Activated naive CD4-positive, alpha-beta T cell treated with anti-CD3 and anti-CD28 coated beads for 36 hours (primary cell): ENCODE data around the gene GPC6. TPM values are rescaled to one million over a fixed set of nuclear protein-coding genes. Genes with fewer than 3 reads are reported as not detected.

ENCODE experiments used
- CTCF ChIA-PET: fragments of 350-600 bp; sonication (Branson Sonifier 250); formaldehyde crosslinking; loops from one replicate; lab custom pipeline; 2021; ENCODE audit warnings: antibody characterized with exemption; lab: Charles Lee
- DNase-seq: peaks from one replicate; pipeline ENCODE4 v3.0.0-alpha.2; 2020
- H3K27ac Mint-ChIP-seq: one replicate; pipeline ENCODE4 v1.8.0; 2021; ENCODE audit warnings: mild to moderate bottlenecking, mixed read lengths
- H3K27me3 Mint-ChIP-seq: one replicate; pipeline ENCODE4 v1.8.0; 2021; ENCODE audit warnings: low read depth, mixed read lengths
- H3K36me3 Mint-ChIP-seq: one replicate; pipeline ENCODE4 v1.8.0; 2021; ENCODE audit warnings: low read depth, mixed read lengths
- H3K4me1 Mint-ChIP-seq: one replicate; pipeline ENCODE4 v1.8.0; 2021; ENCODE audit warnings: low read depth, mixed read lengths
- H3K4me3 Mint-ChIP-seq: one replicate; pipeline ENCODE4 v1.8.0; 2021; ENCODE audit warnings: mild to moderate bottlenecking, moderate library complexity, mixed read lengths
- H3K9me3 Mint-ChIP-seq: one replicate; pipeline ENCODE4 v1.8.0; 2021; ENCODE audit warnings: mixed read lengths
- intact Hi-C: fragments of 100-400 bp; cut with micrococcal nuclease; formaldehyde crosslinking; loops from one replicate; pipeline ENCODE4 v1.15.1; 2023
- total RNA-seq, 2 experiments: library from RNA; stranded (reverse); gene quantifications; one replicate each; pipeline ENCODE4 v1.2.3, GENCODE V29; 2021

Gene GPC6
- total RNA-seq, 2 experiments from 2014 or later, result not detected

DNA sequence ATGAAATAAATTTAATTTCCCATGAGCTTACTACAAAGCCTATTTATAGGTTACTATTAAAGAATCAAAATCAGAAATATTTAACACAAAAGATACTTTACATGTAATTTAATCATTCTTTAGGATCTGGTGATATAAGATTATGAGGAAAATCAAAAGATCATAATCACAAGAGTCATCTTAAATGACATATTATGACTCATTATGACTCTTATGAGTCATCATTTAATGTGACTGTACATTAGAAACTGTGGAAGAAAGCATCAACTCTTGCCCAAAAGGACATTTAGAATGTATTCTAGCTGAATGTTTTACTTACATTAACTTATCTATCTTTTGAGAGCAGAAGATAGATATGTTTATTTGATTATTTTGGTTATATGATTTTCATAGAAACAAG lies 794.2 kb downstream of the GPC6 start:
- H3K27ac Mint-ChIP-seq, result no peak overlapping the region
- no peaks in the 10 kb centered on the region for H3K36me3 Mint-ChIP-seq
- no peak overlapping the region for H3K4me3 Mint-ChIP-seq
- intact Hi-C loops, result no loop called here
- H3K27me3 Mint-ChIP-seq, result peaks cover 30% of the 10 kb centered on the region
- CTCF ChIA-PET, result no interaction called here
- no peaks in the 10 kb centered on the region for H3K9me3 Mint-ChIP-seq
- peaks cover 3% of the 10 kb centered on the region for H3K4me1 Mint-ChIP-seq
- DNase-seq, result no peak

DNA sequence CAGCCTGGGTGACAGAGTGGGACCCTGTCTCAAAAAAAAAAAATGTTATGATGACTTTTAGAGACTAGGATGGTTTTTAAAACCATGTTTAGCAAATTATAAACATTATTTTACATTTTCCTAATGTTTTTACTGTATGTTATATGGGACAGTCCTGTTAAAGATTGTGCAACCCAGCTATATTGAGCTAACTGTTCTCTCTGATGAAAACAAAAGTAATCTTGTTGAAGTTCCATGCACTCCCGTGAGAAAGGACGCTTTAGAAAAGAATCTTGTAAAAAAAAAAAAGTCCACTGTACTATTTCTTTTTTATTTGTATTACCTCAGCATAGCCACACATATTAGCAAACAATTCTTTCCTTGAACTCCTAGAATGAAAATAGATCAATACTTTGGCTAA lies 801.6 kb downstream of the GPC6 start:
- H3K9me3 Mint-ChIP-seq, result no peaks in the 10 kb centered on the region
- intact Hi-C loops, result no loop called here
- no peaks in the 10 kb centered on the region for H3K4me1 Mint-ChIP-seq
- H3K36me3 Mint-ChIP-seq, result no peaks in the 10 kb centered on the region
- no peak overlapping the region for H3K27ac Mint-ChIP-seq
- H3K27me3 Mint-ChIP-seq, result peaks cover 5% of the 10 kb centered on the region
- CTCF ChIA-PET, result interaction anchor here (0.6 to 1.2 kb wide), 4 partner anchors 20 to 318 kb away, joined by 3 to 5 read pairs (median 3); no protein-coding TSS in a partner anchor
- DNase-seq, result no peak
- no peak overlapping the region for H3K4me3 Mint-ChIP-seq

DNA sequence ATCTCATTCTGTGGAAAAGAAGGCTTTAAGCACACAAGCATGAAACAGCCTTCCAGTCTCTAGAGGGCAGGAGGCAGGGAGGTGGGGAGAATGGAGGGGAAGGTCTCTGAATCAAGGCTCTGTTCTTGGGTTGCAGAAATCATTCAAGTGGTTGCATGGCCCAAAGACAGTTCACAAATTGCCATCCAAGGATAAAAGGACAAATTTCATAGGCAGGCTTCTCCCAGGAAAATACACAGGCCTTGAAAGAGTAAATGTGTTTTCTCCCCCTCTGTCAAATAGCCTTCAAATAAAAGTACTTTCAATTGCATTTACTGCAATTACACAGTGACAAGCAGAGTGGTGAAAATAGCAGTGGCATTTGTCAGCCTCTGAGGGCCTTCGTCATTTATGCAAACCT lies 802.0 kb downstream of the GPC6 start:
- DNase-seq, result no peak
- no peaks in the 10 kb centered on the region for H3K9me3 Mint-ChIP-seq
- H3K27ac Mint-ChIP-seq, result no peak overlapping the region
- intact Hi-C loops, result no loop called here
- H3K27me3 Mint-ChIP-seq, result peaks cover 5% of the 10 kb centered on the region
- no peaks in the 10 kb centered on the region for H3K4me1 Mint-ChIP-seq
- no peak overlapping the region for H3K4me3 Mint-ChIP-seq
- CTCF ChIA-PET, result interaction anchor here (0.7 to 1.2 kb wide), 2 partner anchors 28 to 317 kb away, joined by 3 to 5 read pairs; no protein-coding TSS in a partner anchor
- no peaks in the 10 kb centered on the region for H3K36me3 Mint-ChIP-seq

DNA sequence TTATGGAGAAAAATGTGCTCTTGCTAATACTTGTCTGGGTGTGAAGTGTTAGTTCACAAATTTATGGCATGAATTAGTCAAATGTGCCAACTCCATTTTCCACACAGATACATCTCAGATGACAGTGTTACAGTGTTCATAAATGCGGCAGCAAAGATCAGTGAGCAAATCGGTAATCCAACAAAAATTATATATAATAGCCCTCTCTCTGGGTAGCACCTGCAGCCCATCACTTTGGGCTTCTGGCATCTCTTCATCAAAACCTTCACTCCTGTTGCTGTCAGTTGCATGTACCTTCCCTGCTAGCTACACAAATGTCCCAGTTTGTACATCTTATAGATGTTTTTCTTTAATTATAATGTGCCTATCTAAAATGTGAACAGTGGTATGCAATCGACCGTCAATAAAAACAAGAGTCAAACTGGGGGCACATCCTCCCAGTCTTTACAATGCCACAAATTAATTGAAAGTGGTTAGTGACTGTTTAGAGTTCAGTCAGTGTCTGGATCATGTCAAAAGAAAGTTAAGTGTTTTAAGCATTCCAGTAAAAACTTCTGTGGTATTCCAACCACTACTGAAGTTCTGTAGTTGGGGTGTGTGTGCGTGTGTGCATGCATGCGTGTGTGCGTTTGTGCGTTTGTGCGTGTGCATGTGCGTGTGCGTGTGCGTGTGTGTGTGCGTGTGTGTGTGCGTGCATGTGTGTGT lies 804.0 kb downstream of the GPC6 start:
- no peak for DNase-seq
- Mint-ChIP-seq H3K27me3 (peaks cover 3% of the 10 kb centered on the region), H3K36me3 (no peaks in the 10 kb centered on the region), H3K27ac (no peak overlapping the region), H3K9me3 (no peaks in the 10 kb centered on the region), H3K4me1 (no peaks in the 10 kb centered on the region), H3K4me3 (no peak overlapping the region)
- CTCF ChIA-PET, result no interaction called here
- intact Hi-C loops, result no loop called here

DNA sequence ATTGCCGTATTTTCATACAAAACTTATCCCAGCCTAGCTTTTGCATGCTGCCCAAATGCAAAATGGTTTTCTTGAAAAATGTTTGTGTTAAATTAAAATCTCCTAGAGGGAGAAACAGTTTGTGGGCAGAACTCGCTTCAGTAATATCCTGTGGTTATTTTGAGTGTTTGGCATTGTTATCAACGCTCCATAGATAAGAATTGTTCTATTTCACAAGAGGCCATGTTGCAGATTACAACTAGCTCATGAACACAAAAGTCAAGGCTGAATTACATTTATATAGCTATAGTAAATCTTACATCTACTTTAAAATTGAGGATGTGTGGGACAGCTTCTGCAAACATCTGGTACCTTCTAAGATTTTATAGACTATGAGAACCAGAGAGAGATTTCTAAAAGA lies 805.0 kb downstream of the GPC6 start:
- Mint-ChIP-seq H3K36me3 (no peaks in the 10 kb centered on the region), H3K27me3 (peaks cover 7% of the 10 kb centered on the region), H3K27ac (no peak overlapping the region), H3K9me3 (no peaks in the 10 kb centered on the region), H3K4me3 (no peak overlapping the region), H3K4me1 (no peaks in the 10 kb centered on the region)
- intact Hi-C loops, result no loop called here
- CTCF ChIA-PET, result no interaction called here
- DNase-seq, result no peak

DNA sequence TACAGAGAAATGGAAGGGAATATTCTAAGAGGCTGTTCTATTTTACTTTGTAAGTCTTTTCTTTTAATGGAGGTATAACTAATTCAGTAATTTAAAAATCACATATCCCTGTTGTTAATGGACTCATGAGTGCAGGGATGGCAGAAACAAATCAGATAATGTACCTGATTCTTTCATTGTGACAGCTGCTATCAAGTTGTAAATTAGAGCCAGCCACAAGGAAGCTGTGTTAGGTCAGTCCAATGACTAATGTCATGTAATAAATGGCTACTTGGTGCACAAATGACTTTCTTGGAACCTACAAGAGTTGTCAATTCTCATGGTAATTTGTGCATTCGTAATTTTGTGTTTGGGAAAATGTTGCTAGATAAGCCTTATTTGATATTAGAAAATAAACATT lies 806.5 kb downstream of the GPC6 start:
- Mint-ChIP-seq H3K9me3 (no peaks in the 10 kb centered on the region), H3K4me1 (no peaks in the 10 kb centered on the region), H3K27ac (no peak overlapping the region), H3K36me3 (no peaks in the 10 kb centered on the region), H3K4me3 (no peak overlapping the region), H3K27me3 (peaks cover 11% of the 10 kb centered on the region)
- intact Hi-C loops, result no loop called here
- DNase-seq, result no peak
- CTCF ChIA-PET, result no interaction called here

DNA sequence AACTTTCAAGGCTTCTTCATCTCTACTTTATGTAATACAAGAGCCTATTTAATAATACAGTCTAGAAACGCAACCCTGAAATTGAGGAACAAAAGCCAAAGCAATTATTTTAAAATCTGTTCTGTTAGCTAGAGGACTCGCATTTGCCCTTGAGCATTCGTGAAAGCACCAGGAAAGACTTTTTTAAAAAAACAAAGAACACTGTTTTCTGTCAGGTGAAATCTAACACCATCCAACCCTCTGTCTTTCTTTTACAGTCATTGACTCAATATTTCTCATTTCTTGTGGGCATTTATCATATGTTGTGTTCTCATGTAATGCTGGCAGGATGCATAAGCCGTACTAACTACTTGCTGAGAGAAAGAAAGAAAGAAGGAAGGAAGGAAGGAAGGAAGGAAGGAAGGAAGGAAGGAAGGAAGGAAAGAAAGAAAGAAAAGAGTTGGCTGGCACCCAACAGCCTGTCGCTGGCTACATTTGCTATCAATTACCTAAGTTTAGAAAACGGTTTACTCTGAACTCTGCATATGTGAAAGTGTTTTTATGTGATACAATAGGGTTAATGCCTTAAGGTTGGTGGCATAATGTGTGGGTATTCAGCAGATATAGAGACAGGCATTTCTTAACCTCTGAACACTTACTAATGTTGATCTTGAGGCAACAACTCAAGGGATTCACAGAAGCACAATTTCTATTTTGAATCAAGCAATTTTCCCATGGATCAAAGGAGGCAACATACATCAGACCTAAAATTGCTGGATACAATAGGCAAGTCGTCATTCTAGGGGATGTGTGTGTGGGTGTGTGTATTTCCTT lies 807.4 kb downstream of the GPC6 start:
- H3K4me1 Mint-ChIP-seq, result no peaks in the 10 kb centered on the region
- H3K4me3 Mint-ChIP-seq, result no peak overlapping the region
- no peak overlapping the region for H3K27ac Mint-ChIP-seq
- CTCF ChIA-PET, result no interaction called here
- no peaks in the 10 kb centered on the region for H3K36me3 Mint-ChIP-seq
- DNase-seq, result no peak
- peaks cover 11% of the 10 kb centered on the region for H3K27me3 Mint-ChIP-seq
- no peaks in the 10 kb centered on the region for H3K9me3 Mint-ChIP-seq
- intact Hi-C loops, result no loop called here

DNA sequence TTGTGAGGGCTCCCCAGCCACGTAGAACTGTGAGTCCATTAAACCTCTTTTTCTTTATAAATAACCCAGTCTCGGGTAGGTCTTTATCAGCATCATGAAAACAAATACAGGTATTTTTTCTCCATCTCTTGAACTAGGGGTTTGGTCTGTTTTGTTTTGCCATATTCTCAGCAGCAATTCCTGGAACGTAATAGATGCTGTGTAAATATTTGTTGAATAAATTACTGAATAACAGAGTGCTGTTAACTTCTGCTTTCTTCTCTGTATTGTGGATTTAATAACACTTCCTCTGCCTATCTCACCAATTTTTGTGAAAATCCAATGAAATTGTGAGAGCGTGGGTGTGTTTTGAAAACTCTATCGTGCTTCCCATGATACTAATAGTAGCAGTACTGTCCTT lies 823.4 kb downstream of the GPC6 start:
- intact Hi-C loops, result loop anchor here (10.0 kb wide), 1 partner anchor 315 kb away; no protein-coding TSS in a partner anchor

DNA sequence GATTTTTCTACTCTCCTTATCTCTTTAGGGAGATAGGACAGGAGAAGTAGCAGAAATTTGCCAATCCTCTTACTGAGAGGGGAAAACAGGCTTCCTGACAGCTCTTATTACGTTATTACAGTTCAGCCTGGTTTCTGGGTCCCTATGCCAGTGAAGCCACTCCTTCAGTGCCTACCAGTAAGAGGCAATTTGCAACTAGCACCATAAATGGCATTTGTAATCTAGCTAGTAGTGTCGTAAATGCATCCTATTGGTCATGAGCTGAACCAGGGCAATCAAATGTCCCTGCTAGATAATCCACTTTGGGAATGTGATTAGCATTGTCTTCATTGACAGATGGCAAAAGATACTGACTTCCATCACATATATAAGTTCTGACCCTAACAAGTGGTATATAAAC lies 824.1 kb downstream of the GPC6 start:
- H3K4me3 Mint-ChIP-seq, result no peak overlapping the region
- H3K27me3 Mint-ChIP-seq, result peaks cover 14% of the 10 kb centered on the region
- CTCF ChIA-PET, result no interaction called here
- H3K36me3 Mint-ChIP-seq, result no peaks in the 10 kb centered on the region
- H3K4me1 Mint-ChIP-seq, result no peaks in the 10 kb centered on the region
- intact Hi-C loops, result loop anchor here (10.0 kb wide), 1 partner anchor 314 kb away; no protein-coding TSS in a partner anchor
- H3K27ac Mint-ChIP-seq, result no peak overlapping the region
- no peak for DNase-seq
- H3K9me3 Mint-ChIP-seq, result no peaks in the 10 kb centered on the region

More for the DNA sequence above, 823.4 kb downstream of the GPC6 start:
- no peaks in the 10 kb centered on the region for H3K4me1 Mint-ChIP-seq
- CTCF ChIA-PET, result no interaction called here
- peaks cover 14% of the 10 kb centered on the region for H3K27me3 Mint-ChIP-seq
- H3K9me3 Mint-ChIP-seq, result no peaks in the 10 kb centered on the region
- no peak overlapping the region for H3K27ac Mint-ChIP-seq
- H3K36me3 Mint-ChIP-seq, result no peaks in the 10 kb centered on the region
- DNase-seq, result no peak
- H3K4me3 Mint-ChIP-seq, result no peak overlapping the region

DNA sequence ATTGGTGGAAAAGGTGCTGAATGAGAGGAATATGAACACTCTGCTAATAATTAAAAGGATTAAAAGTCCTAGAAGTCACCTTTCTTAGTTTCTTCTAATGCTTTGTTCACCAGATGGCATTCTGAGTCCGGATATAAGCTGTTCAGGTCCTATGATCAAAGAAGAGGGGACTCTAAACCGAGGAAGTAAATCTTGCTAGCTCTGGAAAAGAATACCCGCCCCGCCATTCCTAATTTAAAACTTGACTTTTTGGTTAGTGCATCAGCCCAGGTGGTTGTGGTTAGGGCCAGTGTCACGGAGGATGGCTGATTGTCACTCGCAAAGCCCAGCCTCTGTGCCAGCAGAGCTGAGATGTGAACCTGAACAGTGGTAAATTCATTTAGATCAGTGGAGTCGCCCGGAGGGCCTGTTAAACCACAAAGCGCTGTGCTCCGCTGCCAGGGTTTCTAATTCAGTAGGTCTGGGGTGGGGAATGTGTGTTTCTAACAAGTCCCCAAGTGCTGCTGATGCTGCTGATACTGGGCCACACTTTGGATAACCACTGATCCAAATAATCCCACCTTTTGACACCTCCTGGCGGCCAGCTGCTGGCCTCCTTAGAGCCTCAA lies 827.5 kb downstream of the GPC6 start:
- Mint-ChIP-seq H3K9me3 (no peaks in the 10 kb centered on the region), H3K36me3 (no peaks in the 10 kb centered on the region), H3K4me1 (no peaks in the 10 kb centered on the region), H3K4me3 (no peak overlapping the region), H3K27me3 (peaks cover 14% of the 10 kb centered on the region), H3K27ac (no peak overlapping the region)
- no peak for DNase-seq
- intact Hi-C loops, result loop anchor here (10.0 kb wide), 1 partner anchor 311 kb away; no protein-coding TSS in a partner anchor
- CTCF ChIA-PET, result no interaction called here

DNA sequence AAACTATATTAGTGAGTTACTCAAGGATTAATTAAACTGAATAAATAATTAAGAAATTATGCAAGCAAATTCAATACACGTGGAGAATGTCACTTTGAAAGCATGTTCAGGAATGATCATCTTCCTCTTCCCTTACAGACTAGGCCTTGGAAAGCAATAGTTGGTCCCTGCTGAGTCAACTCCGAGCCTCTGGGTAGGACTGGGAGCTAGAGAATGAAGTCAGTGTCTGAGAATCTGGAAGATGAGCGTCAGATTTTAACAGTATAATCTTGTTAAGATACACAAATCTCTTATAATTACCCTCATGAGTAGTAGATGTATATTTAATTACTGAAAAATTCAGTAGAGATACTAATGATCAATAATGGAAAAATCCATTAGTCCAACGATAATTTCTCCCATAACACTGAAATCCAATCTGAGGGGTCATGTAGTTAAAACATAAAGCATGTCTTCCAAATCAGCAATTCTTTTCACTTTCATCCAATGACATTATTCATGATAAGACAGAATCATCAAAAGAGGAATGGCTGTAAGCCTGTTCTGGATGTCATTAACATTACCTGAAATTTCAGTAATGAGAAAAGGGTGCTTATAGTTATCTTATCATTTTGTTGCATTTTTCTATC lies 829.9 kb downstream of the GPC6 start:
- intact Hi-C loops, result loop anchor here (10.0 kb wide), 1 partner anchor 308 kb away; no protein-coding TSS in a partner anchor
- DNase-seq, result no peak
- Mint-ChIP-seq H3K36me3 (no peaks in the 10 kb centered on the region), H3K27me3 (peaks cover 6% of the 10 kb centered on the region), H3K4me3 (no peak overlapping the region), H3K4me1 (no peaks in the 10 kb centered on the region), H3K9me3 (no peaks in the 10 kb centered on the region), H3K27ac (no peak overlapping the region)
- CTCF ChIA-PET, result interaction anchor here (0.6 kb wide), 1 partner anchor 28 kb away, joined by 5 read pairs; no protein-coding TSS in a partner anchor

DNA sequence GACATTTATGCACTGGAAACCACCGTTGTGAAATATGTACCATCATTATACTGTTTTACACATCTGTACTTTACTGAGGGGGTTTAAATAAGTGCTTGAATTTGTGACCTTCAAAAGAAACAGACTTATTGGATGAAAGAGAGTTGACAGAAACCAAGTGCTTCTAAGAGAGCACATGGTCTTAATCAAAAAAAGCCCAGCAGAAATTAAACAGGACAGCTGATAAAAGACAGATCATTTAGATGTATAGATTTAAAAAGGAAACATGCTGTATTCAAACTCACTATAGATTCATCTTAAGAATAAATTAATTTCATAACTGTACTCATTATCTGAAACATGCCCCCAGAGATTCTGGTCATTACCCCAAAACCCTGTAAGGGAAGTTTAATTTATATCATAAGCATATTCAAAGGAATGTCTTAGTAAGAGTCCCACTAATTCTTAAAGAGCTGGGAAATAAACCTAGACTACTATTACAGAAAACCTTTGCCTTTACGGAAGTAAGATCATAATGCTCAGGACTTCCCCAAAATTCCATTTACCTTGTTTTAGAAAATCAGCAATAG lies 831.1 kb downstream of the GPC6 start:
- intact Hi-C loops, result loop anchor here (10.0 kb wide), 1 partner anchor 307 kb away; no protein-coding TSS in a partner anchor
- no peaks in the 10 kb centered on the region for H3K4me1 Mint-ChIP-seq
- no peak overlapping the region for H3K4me3 Mint-ChIP-seq
- H3K27me3 Mint-ChIP-seq, result peaks cover 2% of the 10 kb centered on the region
- no peaks in the 10 kb centered on the region for H3K36me3 Mint-ChIP-seq
- CTCF ChIA-PET, result no interaction called here
- no peak for DNase-seq
- no peak overlapping the region for H3K27ac Mint-ChIP-seq
- no peaks in the 10 kb centered on the region for H3K9me3 Mint-ChIP-seq
